Neural progenitor cell (in vitro differentiated cells): ENCODE measurements around the gene MLN.

Source experiments
- EZH2 ChIP-seq: fragments of 200-600 bp; sonication (generic); IDR thresholded peaks from 2 replicates; pipeline ENCODE4 v1.6.1; 2017; ENCODE audit warnings: antibody characterized with exemption, mild to moderate bottlenecking, moderate library complexity
- EZH2phosphoT487 ChIP-seq: fragments of 200-600 bp; sonication (generic); IDR thresholded peaks from 2 replicates; pipeline ENCODE4 v1.6.1; 2017; ENCODE audit warnings: antibody characterized with exemption
- TF ChIP-seq, protein P1 (sequence below): fragments of 200-600 bp; sonication (generic); IDR thresholded peaks from 2 replicates; pipeline ENCODE4 v1.5.1; 2017; ENCODE audit warnings: antibody characterized with exemption, mild to moderate bottlenecking

- TF ChIP-seq, protein P1, sequence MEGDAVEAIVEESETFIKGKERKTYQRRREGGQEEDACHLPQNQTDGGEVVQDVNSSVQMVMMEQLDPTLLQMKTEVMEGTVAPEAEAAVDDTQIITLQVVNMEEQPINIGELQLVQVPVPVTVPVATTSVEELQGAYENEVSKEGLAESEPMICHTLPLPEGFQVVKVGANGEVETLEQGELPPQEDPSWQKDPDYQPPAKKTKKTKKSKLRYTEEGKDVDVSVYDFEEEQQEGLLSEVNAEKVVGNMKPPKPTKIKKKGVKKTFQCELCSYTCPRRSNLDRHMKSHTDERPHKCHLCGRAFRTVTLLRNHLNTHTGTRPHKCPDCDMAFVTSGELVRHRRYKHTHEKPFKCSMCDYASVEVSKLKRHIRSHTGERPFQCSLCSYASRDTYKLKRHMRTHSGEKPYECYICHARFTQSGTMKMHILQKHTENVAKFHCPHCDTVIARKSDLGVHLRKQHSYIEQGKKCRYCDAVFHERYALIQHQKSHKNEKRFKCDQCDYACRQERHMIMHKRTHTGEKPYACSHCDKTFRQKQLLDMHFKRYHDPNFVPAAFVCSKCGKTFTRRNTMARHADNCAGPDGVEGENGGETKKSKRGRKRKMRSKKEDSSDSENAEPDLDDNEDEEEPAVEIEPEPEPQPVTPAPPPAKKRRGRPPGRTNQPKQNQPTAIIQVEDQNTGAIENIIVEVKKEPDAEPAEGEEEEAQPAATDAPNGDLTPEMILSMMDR, result no peak
- TF ChIP-seq EZH2, result no peak
- TF ChIP-seq EZH2phosphoT487, result no peak
These were observed 3.8 kb upstream of the MLN start for GRCh38 chr6:33807606-33808005.
